Hepatocyte (in vitro differentiated cells): Measurements from ENCODE around the gene MYL2. TPM values are rescaled to one million over a fixed set of nuclear protein-coding genes. Genes with fewer than 3 reads are reported as not detected.
A peak's percentile ranks its signal among the peaks of the same experiment; 100 is the strongest.

Experiments
- DNase-seq: peaks from one replicate; pipeline ENCODE4 v3.0.0-alpha.2; 2016; ENCODE audit warnings: low spot score
- H2AFZ ChIP-seq: fragments of 200-600 bp; sonication (generic); 2 replicates; pipeline ENCODE4 v1.6.0; 2016; ENCODE audit warnings: antibody characterized with exemption, mild to moderate bottlenecking
- H3K27ac ChIP-seq: fragments of 200-600 bp; sonication (generic); 2 replicates; pipeline ENCODE4 v1.5.1; 2016; ENCODE audit warnings: mild to moderate bottlenecking
- H3K27me3 ChIP-seq: fragments of 200-600 bp; sonication (generic); 2 replicates; pipeline ENCODE4 v1.6.1; 2016
- H3K36me3 ChIP-seq: fragments of 200-600 bp; sonication (generic); replicated peaks from 2 replicates; pipeline ENCODE4 v1.5.1; 2016; ENCODE audit warnings: low read depth; ENCODE audit not compliant: insufficient read depth
- H3K4me1 ChIP-seq: fragments of 200-600 bp; sonication (generic); 2 replicates; pipeline ENCODE4 v1.5.1; 2016; ENCODE audit warnings: mild to moderate bottlenecking, moderate library complexity; ENCODE audit not compliant: insufficient read depth
- H3K4me2 ChIP-seq: fragments of 200-600 bp; sonication (generic); 2 replicates; pipeline ENCODE4 v1.6.0; 2016
- H3K4me3 ChIP-seq: fragments of 200-600 bp; sonication (generic); 2 replicates; pipeline ENCODE4 v1.5.1; 2016; ENCODE audit warnings: mild to moderate bottlenecking
- H3K79me2 ChIP-seq: fragments of 200-600 bp; sonication (generic); 2 replicates; pipeline ENCODE4 v1.6.0; 2017; ENCODE audit warnings: mild to moderate bottlenecking
- H3K9me2 ChIP-seq: fragments of 200-600 bp; sonication (generic); replicated peaks from 2 replicates; pipeline ENCODE4 v1.6.0; 2017; ENCODE audit warnings: mild to moderate bottlenecking; ENCODE audit not compliant: insufficient read depth
- H3K9me3 ChIP-seq: fragments of 200-600 bp; sonication (generic); 2 replicates; pipeline ENCODE4 v1.5.1; 2016; ENCODE audit warnings: low read depth, mild to moderate bottlenecking
- H4K20me1 ChIP-seq: fragments of 200-600 bp; sonication (generic); 2 replicates; pipeline ENCODE4 v1.6.0; 2016; ENCODE audit warnings: mild to moderate bottlenecking; ENCODE audit not compliant: insufficient read depth, poor library complexity, severe bottlenecking
- EZH2 ChIP-seq: fragments of 200-600 bp; sonication (generic); IDR thresholded peaks from 2 replicates; pipeline ENCODE4 v1.6.1; 2016; ENCODE audit warnings: antibody characterized with exemption, mild to moderate bottlenecking, borderline replicate concordance
- EZH2phosphoT487 ChIP-seq: fragments of 200-600 bp; sonication (generic); IDR thresholded peaks from one replicate; pipeline ENCODE4 v1.6.1; 2018; ENCODE audit warnings: antibody characterized with exemption, mild to moderate bottlenecking, low read depth, moderate library complexity; ENCODE audit not compliant: unreplicated experiment, severe bottlenecking
- WGBS: methylation state at CpG from one replicate; pipeline ENCODE4 v1.1.6; 2016; ENCODE audit warnings: low lambda C conversion rate; ENCODE audit errors: missing lambda C conversion rate; 5-methylcytosine and 5-hydroxymethylcytosine counted together
- polyA plus RNA-seq: library from polyadenylated mRNA; unstranded; fragments of >200 nt; fragmentation: Nextera tagmentation; extraction: Ambion mirVana; gene quantifications from 2 replicates; pipeline ENCODE4 v1.2.1, GENCODE V29; 2016
- total RNA-seq: library from RNA; depleted of rRNA; stranded (reverse); fragments of >200 nt; gene quantifications from 2 replicates; pipeline ENCODE4 v1.2.3, GENCODE V29; 2014
- TF ChIP-seq, protein P1 (sequence below): fragments of 200-600 bp; sonication (generic); IDR thresholded peaks from 2 replicates; pipeline ENCODE4 v1.5.1; 2016; ENCODE audit warnings: antibody characterized with exemption, mild to moderate bottlenecking; ENCODE audit not compliant: poor library complexity

MYL2 gene
- total and polyA plus RNA-seq, 2 experiments from 2014 or later, result not detected

DNA sequence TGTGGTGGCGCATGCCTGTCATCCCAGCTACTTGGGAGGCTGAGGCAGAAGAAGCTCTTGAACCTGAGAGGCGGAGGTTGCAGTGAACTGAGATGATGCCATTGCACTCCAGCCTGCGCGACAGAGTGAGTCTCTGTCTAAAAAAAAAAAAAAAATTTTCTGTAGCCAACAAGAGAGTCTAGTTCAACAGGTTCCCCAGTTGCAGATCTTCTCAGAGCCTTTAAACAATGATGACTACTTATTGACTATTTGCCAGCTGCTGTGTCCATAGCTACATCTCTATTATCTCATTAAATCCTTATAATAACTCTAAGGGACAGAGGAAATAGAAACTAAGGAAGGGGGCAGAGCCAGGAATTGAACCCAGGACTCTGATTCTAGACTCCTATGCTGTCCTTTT is 15.2 kb upstream of the MYL2 start:
- no peak for DNase-seq
- peaks cover 3% of the 10 kb centered on the region for H3K4me1 ChIP-seq
- peaks cover 7% of the 10 kb centered on the region for H3K27me3 ChIP-seq
- no peak overlapping the region for H3K4me3 ChIP-seq
- H3K79me2 ChIP-seq, result no peaks in the 10 kb centered on the region
- no peaks in the 10 kb centered on the region for H3K9me2 ChIP-seq
- no peak overlapping the region for H3K4me2 ChIP-seq
- no peaks in the 10 kb centered on the region for H3K9me3 ChIP-seq
- TF ChIP-seq EZH2 (no peak), EZH2phosphoT487 (no peak)
- TF ChIP-seq, protein P1, sequence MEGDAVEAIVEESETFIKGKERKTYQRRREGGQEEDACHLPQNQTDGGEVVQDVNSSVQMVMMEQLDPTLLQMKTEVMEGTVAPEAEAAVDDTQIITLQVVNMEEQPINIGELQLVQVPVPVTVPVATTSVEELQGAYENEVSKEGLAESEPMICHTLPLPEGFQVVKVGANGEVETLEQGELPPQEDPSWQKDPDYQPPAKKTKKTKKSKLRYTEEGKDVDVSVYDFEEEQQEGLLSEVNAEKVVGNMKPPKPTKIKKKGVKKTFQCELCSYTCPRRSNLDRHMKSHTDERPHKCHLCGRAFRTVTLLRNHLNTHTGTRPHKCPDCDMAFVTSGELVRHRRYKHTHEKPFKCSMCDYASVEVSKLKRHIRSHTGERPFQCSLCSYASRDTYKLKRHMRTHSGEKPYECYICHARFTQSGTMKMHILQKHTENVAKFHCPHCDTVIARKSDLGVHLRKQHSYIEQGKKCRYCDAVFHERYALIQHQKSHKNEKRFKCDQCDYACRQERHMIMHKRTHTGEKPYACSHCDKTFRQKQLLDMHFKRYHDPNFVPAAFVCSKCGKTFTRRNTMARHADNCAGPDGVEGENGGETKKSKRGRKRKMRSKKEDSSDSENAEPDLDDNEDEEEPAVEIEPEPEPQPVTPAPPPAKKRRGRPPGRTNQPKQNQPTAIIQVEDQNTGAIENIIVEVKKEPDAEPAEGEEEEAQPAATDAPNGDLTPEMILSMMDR, result no peak
- H3K27ac ChIP-seq, result no peak overlapping the region
- no peaks in the 10 kb centered on the region for H4K20me1 ChIP-seq
- H3K36me3 ChIP-seq, result no peaks in the 10 kb centered on the region
- no peak overlapping the region for H2AFZ ChIP-seq
- 100% methylated on average over 4 of the region's 4 CpGs for WGBS

DNA sequence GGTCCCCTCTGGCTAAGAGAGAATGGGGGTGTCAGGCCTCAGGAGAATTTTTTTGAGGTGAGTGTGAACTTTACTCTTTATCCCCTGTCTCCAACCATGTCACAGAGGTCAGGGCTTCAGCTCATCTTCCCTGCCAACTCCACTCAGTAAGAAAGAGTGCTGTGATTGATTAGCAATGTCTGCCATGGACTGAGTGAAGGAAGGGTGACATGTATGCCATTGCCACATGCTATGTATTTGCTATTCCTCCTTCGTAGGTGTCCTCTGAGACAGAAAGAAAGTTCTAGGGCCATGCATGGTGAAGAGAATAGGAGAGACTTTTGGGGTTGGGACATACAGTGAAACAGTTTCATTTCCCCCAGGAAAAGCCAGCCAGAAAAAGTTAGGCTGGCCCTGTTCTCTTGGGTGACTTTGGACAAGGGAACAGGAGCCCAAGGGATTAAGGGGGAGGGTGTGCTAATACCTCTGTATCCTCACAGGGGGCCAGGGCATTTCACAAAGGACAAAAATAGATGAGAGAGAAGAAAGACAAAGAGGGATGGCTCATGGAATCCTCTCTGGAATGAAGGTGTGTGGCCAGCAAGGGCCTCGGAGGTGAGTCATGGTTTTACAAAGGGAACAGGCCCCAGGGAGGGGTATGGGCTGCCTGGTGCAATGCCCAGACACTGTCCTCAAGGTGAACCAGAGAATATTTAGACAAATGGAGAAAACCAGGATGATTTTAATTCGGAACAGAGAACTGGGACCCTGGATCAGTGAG is 13.9 kb upstream of the MYL2 start:
- no peaks in the 10 kb centered on the region for H3K79me2 ChIP-seq
- H3K9me3 ChIP-seq, result no peaks in the 10 kb centered on the region
- TF ChIP-seq, protein P1, result no peak
- TF ChIP-seq EZH2 (no peak), EZH2phosphoT487 (no peak)
- no peaks in the 10 kb centered on the region for H3K9me2 ChIP-seq
- DNase-seq, result peak; percentile 34
- peaks cover 3% of the 10 kb centered on the region for H3K4me1 ChIP-seq
- no peaks in the 10 kb centered on the region for H3K36me3 ChIP-seq
- H3K4me3 ChIP-seq, result no peak overlapping the region
- H3K27me3 ChIP-seq, result peaks cover 7% of the 10 kb centered on the region
- H3K4me2 ChIP-seq, result no peak overlapping the region
- H4K20me1 ChIP-seq, result no peaks in the 10 kb centered on the region
- H3K27ac ChIP-seq, result no peak overlapping the region
- 62% methylated on average over 3 of the region's 3 CpGs for WGBS
- no peak overlapping the region for H2AFZ ChIP-seq

DNA sequence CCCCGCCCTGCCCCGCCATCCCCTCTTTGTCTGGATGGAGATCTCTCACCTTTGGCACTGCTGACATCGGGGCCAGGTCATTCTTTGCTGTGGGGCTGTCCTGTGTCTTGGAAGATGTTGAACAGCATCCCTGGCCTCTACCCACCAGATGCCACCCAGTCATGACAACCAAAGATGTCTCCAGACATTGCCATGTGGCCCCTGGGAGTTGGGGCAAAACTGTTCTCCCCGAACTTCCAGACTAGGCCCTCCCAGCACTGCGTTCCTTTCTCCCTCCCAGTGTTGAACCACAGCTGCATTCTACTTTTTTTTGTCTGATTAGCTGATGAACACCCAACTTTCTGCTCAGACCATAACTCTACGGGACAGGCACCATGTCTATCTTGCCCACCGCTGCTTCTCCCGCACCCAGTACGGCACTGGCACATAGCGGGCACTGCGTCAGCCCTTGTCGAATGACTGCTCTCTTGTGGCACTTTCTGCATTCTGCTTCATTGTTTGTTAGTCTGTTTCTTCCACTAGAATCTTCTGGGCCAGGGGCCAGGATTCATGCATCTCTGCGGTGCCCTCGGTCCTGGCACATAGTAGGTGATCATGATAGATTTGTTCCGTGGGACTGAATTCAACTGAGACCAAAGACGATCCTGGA is 13.1 kb upstream of the MYL2 start:
- Histone ChIP-seq H4K20me1 (no peaks in the 10 kb centered on the region), H3K4me1 (peaks cover 3% of the 10 kb centered on the region), H2AFZ (no peak overlapping the region), H3K4me3 (no peak overlapping the region), H3K36me3 (no peaks in the 10 kb centered on the region), H3K27me3 (peaks cover 7% of the 10 kb centered on the region), H3K4me2 (no peak overlapping the region), H3K9me3 (no peaks in the 10 kb centered on the region), H3K27ac (no peak overlapping the region), H3K79me2 (no peaks in the 10 kb centered on the region), H3K9me2 (no peaks in the 10 kb centered on the region)
- TF ChIP-seq, protein P1, result no peak
- TF ChIP-seq EZH2 (no peak), EZH2phosphoT487 (no peak)
- no peak for DNase-seq
- WGBS, result 92% methylated on average over 16 of the region's 16 CpGs
